Common myeloid progenitor, CD34-positive (primary cell): Measurements from ENCODE around the gene NKIRAS2.

Experiments
- CTCF ChIA-PET: fragments of 350-600 bp; sonication (Branson Sonifier 250); formaldehyde crosslinking; loops from one replicate; lab custom pipeline; 2021; ENCODE audit warnings: antibody characterized with exemption; lab: Charles Lee
- POLR2A ChIA-PET: fragments of 350-600 bp; sonication (Branson Sonifier 250); formaldehyde crosslinking; loops from one replicate; lab custom pipeline; 2021; ENCODE audit warnings: antibody characterized with exemption; lab: Charles Lee
- DNase-seq, 3 donors: peaks; one replicate each; pipeline versions ENCODE4 v3.0.0 to v3.0.0-alpha.2; 2013
- H3K27ac ChIP-seq, 2 experiments: 1 replicate in 1 of 2; 2 replicates in 1 of 2; pipeline ENCODE4 v1.7.0; 2013; ENCODE audit warnings: inconsistent platforms in 2 of 2, low read length in 2 of 2, mild to moderate bottlenecking in 2 of 2, low read depth in 1 of 2, moderate library complexity in 1 of 2; ENCODE audit not compliant: severe bottlenecking in 2 of 2, insufficient read depth in 1 of 2, poor library complexity in 1 of 2
- H3K27me3 ChIP-seq, 5 experiments: replicated peaks in 2 of 5; 1 replicate in 3 of 5; 2 replicates in 2 of 5; pipeline versions ENCODE4 v1.6.1 to v1.7.0; 2013; ENCODE audit warnings: low read length in 4 of 5, mild to moderate bottlenecking in 2 of 5, moderate library complexity in 2 of 5, inconsistent platforms in 1 of 5; ENCODE audit not compliant: insufficient read depth in 5 of 5, control insufficient read depth in 4 of 5
- H3K36me3 ChIP-seq, 4 experiments: 1 replicate in 2 of 4; 2 replicates in 2 of 4; pipeline versions ENCODE4 v1.6.1 to v1.7.0; 2013; ENCODE audit warnings: low read length in 3 of 4, control low read depth in 1 of 4, mild to moderate bottlenecking in 1 of 4; ENCODE audit not compliant: control insufficient read depth in 4 of 4, insufficient read depth in 4 of 4
- H3K4me1 ChIP-seq, 4 experiments: 1 replicate in 3 of 4; 2 replicates in 1 of 4; pipeline versions ENCODE4 v1.6.1 to v1.7.1; 2013; ENCODE audit warnings: low read length in 3 of 4, mild to moderate bottlenecking in 3 of 4, control low read depth in 1 of 4, inconsistent platforms in 1 of 4, moderate library complexity in 1 of 4; ENCODE audit not compliant: control insufficient read depth in 4 of 4, insufficient read depth in 4 of 4; ENCODE audit errors: control extremely low read depth in 1 of 4
- H3K4me3 ChIP-seq, 7 experiments: 1 replicate in 4 of 7; 2 replicates in 3 of 7; pipeline versions ENCODE4 v1.5.1 to v1.7.0; 2013; ENCODE audit warnings: mild to moderate bottlenecking in 7 of 7, low read length in 6 of 7, moderate library complexity in 6 of 7, inconsistent platforms in 2 of 7, low read depth in 2 of 7, control low read depth in 1 of 7; ENCODE audit not compliant: insufficient read depth in 4 of 7, control insufficient read depth in 1 of 7; ENCODE audit errors: extremely low read depth in 1 of 7
- H3K9me3 ChIP-seq, 5 experiments: 1 replicate in 4 of 5; 2 replicates in 1 of 5; pipeline versions ENCODE4 v1.6.1 to v1.7.1; 2013; ENCODE audit warnings: low read length in 4 of 5, mild to moderate bottlenecking in 2 of 5, inconsistent platforms in 1 of 5, low read depth in 1 of 5, moderate library complexity in 1 of 5; ENCODE audit not compliant: control insufficient read depth in 4 of 5, insufficient read depth in 2 of 5; ENCODE audit errors: control extremely low read depth in 1 of 5
- WGBS: methylation state at CpG from one replicate; pipeline ENCODE4 v1.1.5; 2013; ENCODE audit not compliant: insufficient coverage; 5-methylcytosine and 5-hydroxymethylcytosine counted together

Gene NKIRAS2

GRCh38 chr17:42031584-42031983, 11.7 kb downstream of the NKIRAS2 start:
- ChIA-PET CTCF (interaction anchor here (0.6 to 17.9 kb wide), 6 partner anchors 9 to 79 kb away, joined by 3 to 381 read pairs (median 6); partner anchors contain the start of genes DHX58, KAT2A and ZNF385C), POLR2A (no interaction called here)
- Histone ChIP-seq H3K4me1 (peaks cover 2 to 24% (median 21%) of the 10 kb centered on the region in 4 experiments), H3K27me3 (no peaks in the 10 kb centered on the region), H3K27ac (no peak overlapping the region), H3K36me3 (no peaks in the 10 kb centered on the region), H3K9me3 (no peaks in the 10 kb centered on the region), H3K4me3 (no peak overlapping the region)
- 89% methylated on average over 4 of the region's 6 CpGs for WGBS
- DNase-seq: no peak

GRCh38 chr17:42034059-42034458, 14.2 kb downstream of the NKIRAS2 start:
- no peaks in the 10 kb centered on the region for H3K27me3 ChIP-seq
- 51% methylated on average over 6 of the region's 6 CpGs for WGBS
- no peak for DNase-seq
- H3K9me3 ChIP-seq: no peaks in the 10 kb centered on the region
- ChIA-PET CTCF (interaction anchor here (1.1 to 1.9 kb wide), 2 partner anchors 9 to 12 kb away, joined by 6 to 11 read pairs; no protein-coding TSS in a partner anchor), POLR2A (no interaction called here)
- H3K4me1 ChIP-seq: peaks cover 0 to 3% (median 0%) of the 10 kb centered on the region in 4 experiments
- no peak overlapping the region for H3K4me3 ChIP-seq
- no peaks in the 10 kb centered on the region for H3K36me3 ChIP-seq
- no peak overlapping the region for H3K27ac ChIP-seq

GRCh38 chr17:42038221-42038973, 18.5 kb downstream of the NKIRAS2 start:
- peaks cover 0 to 11% (median 6%) of the 10 kb centered on the region in 4 experiments for H3K4me1 ChIP-seq
- H3K36me3 ChIP-seq: peaks cover 0 to 6% (median 0%) of the 10 kb centered on the region in 4 experiments
- no peak for DNase-seq
- no peaks in the 10 kb centered on the region for H3K9me3 ChIP-seq
- CTCF ChIA-PET: interaction anchor here (0.8 to 4.1 kb wide), 8 partner anchors 9 to 73 kb away, joined by 3 to 22 read pairs (median 4); partner anchors contain the start of gene DHX58
- H3K27ac ChIP-seq: no peak overlapping the region
- POLR2A ChIA-PET: no interaction called here
- H3K4me3 ChIP-seq: no peak overlapping the region
- no peaks in the 10 kb centered on the region for H3K27me3 ChIP-seq
- 90% methylated on average over 2 of the region's 5 CpGs for WGBS

- Histone ChIP-seq H3K27me3 (no peaks in the 10 kb centered on the region), H3K27ac (no peak overlapping the region), H3K36me3 (peaks cover 0 to 6% (median 0%) of the 10 kb centered on the region in 4 experiments), H3K9me3 (no peaks in the 10 kb centered on the region), H3K4me3 (peak overlapping the region in 3 of 7 experiments; percentile 50 to 60 (median 55)), H3K4me1 (peaks cover 0 to 11% (median 5%) of the 10 kb centered on the region in 4 experiments)
- WGBS: 38% methylated on average over 70 of the region's 77 CpGs
- ChIA-PET CTCF (interaction anchor here (0.7 to 4.1 kb wide), 11 partner anchors 9 to 66 kb away, joined by 3 to 22 read pairs (median 5); no protein-coding TSS in a partner anchor), POLR2A (interaction anchor here (0.7 kb wide), 1 partner anchor 72 kb away, joined by 3 read pairs; the partner anchor contains the start of gene DHX58)
- DNase-seq: peak in 2 of 3 donors; percentile 35 to 48
These were observed 20.2 kb downstream of the NKIRAS2 start for GRCh38 chr17:42039794-42040763.

GRCh38 chr17:42040818-42041217, 20.9 kb downstream of the NKIRAS2 start:
- WGBS: 94% methylated on average over 9 of the region's 10 CpGs
- CTCF ChIA-PET: interaction anchor here (0.7 to 4.1 kb wide), 13 partner anchors 9 to 77 kb away, joined by 3 to 22 read pairs (median 4); no protein-coding TSS in a partner anchor

GRCh38 chr17:42041619-42042018, 21.7 kb downstream of the NKIRAS2 start:
- DNase-seq: no peak
- H3K27me3 ChIP-seq: no peaks in the 10 kb centered on the region
- H3K27ac ChIP-seq: no peak overlapping the region
- peaks cover 0 to 11% (median 5%) of the 10 kb centered on the region in 4 experiments for H3K4me1 ChIP-seq
- peaks cover 0 to 6% (median 0%) of the 10 kb centered on the region in 4 experiments for H3K36me3 ChIP-seq
- ChIA-PET POLR2A (interaction anchor here (0.5 to 0.7 kb wide), 2 partner anchors 18 to 23 kb away, joined by 3 to 4 read pairs; no protein-coding TSS in a partner anchor), CTCF (interaction anchor here (0.6 to 4.1 kb wide), 10 partner anchors 10 to 114 kb away, joined by 3 to 22 read pairs (median 4); no protein-coding TSS in a partner anchor)
- H3K9me3 ChIP-seq: no peaks in the 10 kb centered on the region
- no peak overlapping the region for H3K4me3 ChIP-seq

More at GRCh38 chr17:42040818-42041217, 20.9 kb downstream of the NKIRAS2 start:
- H3K27ac ChIP-seq: no peak overlapping the region
- POLR2A ChIA-PET: interaction anchor here (0.7 kb wide), 1 partner anchor 24 kb away, joined by 4 read pairs; no protein-coding TSS in a partner anchor
- H3K9me3 ChIP-seq: no peaks in the 10 kb centered on the region
- H3K4me1 ChIP-seq: peaks cover 0 to 11% (median 5%) of the 10 kb centered on the region in 4 experiments
- H3K36me3 ChIP-seq: peaks cover 0 to 6% (median 0%) of the 10 kb centered on the region in 4 experiments
- H3K27me3 ChIP-seq: no peaks in the 10 kb centered on the region
- H3K4me3 ChIP-seq: no peak overlapping the region
- no peak for DNase-seq
